ENCODE data around the gene PLCB1.

PLCB1 gene

GRCh38 chr20:8515810-8516435, 383.9 kb downstream of the PLCB1 start:
- no peak for FAIRE-seq

- FAIRE-seq, result no peak
Measured at GRCh38 chr20:8518878-8519277, 386.8 kb downstream of the PLCB1 start.

- FAIRE-seq, result no peak
Measured at GRCh38 chr20:8519887-8520286, 387.8 kb downstream of the PLCB1 start.

- no peak for FAIRE-seq
Measured at GRCh38 chr20:8522168-8522567, 390.1 kb downstream of the PLCB1 start.

GRCh38 chr20:8523684-8524083, 391.6 kb downstream of the PLCB1 start:
- no peak for FAIRE-seq

- FAIRE-seq, result no peak
Measured at GRCh38 chr20:8524101-8525016, 392.3 kb downstream of the PLCB1 start.

GRCh38 chr20:8525017-8525343, 392.9 kb downstream of the PLCB1 start:
- FAIRE-seq, result no peak

- no peak for FAIRE-seq
Measured at GRCh38 chr20:8526610-8527009, 394.5 kb downstream of the PLCB1 start.

GRCh38 chr20:8527998-8528723, 396.1 kb downstream of the PLCB1 start:
- FAIRE-seq, result no peak

GRCh38 chr20:8530022-8530421, 398.0 kb downstream of the PLCB1 start:
- FAIRE-seq, result no peak

GRCh38 chr20:8532169-8532568, 400.1 kb downstream of the PLCB1 start:
- FAIRE-seq, result no peak

- no peak for FAIRE-seq
Measured at GRCh38 chr20:8534368-8535160, 402.5 kb downstream of the PLCB1 start.

GRCh38 chr20:8535403-8536261, 403.6 kb downstream of the PLCB1 start:
- no peak for FAIRE-seq

GRCh38 chr20:8536262-8536618, 404.2 kb downstream of the PLCB1 start:
- no peak for FAIRE-seq

- no peak for FAIRE-seq
Measured at GRCh38 chr20:8540466-8540865, 408.4 kb downstream of the PLCB1 start.

- FAIRE-seq, result no peak
Measured at GRCh38 chr20:8542110-8542486, 410.0 kb downstream of the PLCB1 start.

GRCh38 chr20:8545212-8545611, 413.1 kb downstream of the PLCB1 start:
- FAIRE-seq, result no peak

GRCh38 chr20:8547035-8547650, 415.1 kb downstream of the PLCB1 start:
- FAIRE-seq, result no peak

- no peak for FAIRE-seq
Measured at GRCh38 chr20:8547968-8548588, 416.0 kb downstream of the PLCB1 start.

- no peak for FAIRE-seq
Measured at GRCh38 chr20:8549192-8549591, 417.1 kb downstream of the PLCB1 start.

- FAIRE-seq, result no peak
Measured at GRCh38 chr20:8557711-8558110, 425.6 kb downstream of the PLCB1 start.
